GM19351 (cell line): ENCODE data around the gene HS3ST3B1.

Experiments
- ATAC-seq: cut with Tn5 transposase; IDR thresholded peaks from one replicate; pipeline ENCODE4 v1.9.1; 2021; ENCODE audit warnings: mild to moderate bottlenecking, moderate library complexity; ENCODE audit not compliant: unreplicated experiment

Gene HS3ST3B1

DNA sequence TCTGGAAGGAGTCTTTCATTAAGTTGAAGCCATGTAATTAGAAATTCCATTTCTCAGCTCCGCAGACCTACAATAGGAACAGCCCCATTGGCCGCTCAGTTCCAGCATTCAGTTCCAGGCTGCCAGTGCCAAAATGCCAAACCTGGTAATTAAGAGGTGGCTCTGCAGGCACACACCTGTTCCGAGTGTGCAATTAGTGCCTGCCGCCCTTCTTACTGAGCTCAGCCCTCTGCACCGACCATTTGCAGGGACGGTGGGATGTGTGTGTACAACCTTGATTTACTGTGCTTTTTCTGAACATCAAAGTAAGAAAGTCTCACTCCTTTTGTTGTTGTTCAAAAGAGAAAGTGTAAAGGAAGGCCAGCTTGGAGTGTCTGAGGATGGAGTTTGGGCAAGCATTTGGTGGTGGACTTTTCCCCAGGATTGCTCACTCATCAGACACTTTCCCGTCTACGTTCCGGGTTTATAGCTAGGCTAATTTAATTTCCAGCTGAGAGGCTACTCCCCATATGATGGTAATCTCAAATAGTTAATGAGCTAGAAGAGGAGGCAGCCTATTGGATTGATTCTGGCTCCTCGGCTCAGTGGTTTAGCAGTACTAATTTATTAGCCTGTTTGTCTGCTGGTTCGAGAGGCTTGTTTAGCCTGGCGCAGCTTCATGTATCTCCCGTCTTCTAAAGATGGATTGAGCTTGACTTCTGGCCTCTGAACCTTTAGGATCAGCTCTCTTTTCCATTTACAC lies 20.0 kb downstream of the HS3ST3B1 start:
- ATAC-seq: no peak

- no peak for ATAC-seq
Measured at GRCh38 chr17:14321476-14321949, 20.6 kb downstream of the HS3ST3B1 start.

DNA sequence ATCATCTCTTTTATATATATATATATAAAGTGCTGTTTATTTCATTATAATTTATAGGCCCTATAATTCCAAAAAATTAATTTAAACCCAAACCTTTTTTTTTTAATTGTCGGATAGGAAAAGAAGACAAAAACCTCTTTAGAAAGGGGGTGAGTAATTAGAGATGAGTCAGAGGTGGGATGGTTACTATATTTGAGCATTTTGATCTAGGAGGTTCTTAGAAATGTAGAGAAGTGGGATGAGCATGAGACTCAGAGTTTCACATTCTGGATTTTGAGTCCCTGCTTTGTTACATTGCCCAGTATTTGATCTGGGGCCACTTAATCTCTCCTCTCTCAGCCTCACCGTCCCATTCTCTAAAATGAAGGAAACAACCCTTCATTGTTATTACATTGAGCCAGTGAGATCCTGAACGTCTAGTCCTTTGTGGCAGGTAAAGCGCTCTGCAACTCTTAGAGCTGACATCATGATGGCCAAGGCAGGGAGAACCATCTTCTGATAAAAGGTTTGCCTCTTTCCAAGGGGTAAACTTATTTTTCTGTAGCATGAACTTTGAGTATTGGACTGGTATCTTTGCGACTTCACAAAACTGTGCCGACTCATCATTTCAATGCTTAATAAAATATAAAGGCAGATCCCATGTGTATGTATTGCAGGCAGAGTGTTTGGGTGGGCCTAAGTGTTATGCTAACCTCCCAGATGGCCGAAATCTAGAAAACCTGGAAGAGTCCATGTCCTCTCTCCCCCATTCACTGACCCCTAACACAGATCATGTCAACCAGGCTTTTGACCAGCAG lies 21.3 kb downstream of the HS3ST3B1 start:
- ATAC-seq: no peak

DNA sequence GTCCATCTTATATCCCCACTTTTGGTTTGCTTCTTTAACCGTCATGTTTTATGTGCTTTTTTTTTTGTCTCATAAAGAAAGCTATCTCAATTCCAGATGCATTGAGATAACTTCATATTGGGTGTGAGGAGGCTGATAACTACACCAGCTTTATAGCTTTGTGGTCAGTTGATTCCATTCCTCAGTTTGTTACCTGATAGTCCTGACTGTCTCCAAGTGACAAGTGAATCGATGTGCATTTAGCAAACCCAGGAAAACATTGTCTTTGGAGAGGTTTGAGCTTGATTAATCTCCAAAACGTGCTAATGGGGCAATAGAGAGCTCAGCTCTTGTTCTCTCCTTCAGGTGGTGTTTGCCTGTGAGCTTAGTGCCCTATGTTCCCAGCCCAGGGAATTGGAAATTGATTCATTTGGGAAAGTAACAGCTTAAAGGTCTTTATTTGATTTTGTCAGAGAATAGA lies 22.7 kb downstream of the HS3ST3B1 start:
- ATAC-seq: no peak

- no peak for ATAC-seq
Measured at GRCh38 chr17:14325618-14326167, 24.8 kb downstream of the HS3ST3B1 start.

GRCh38 chr17:14329900-14330491 lies 29.1 kb downstream of the HS3ST3B1 start:
- ATAC-seq: no peak

- ATAC-seq: no peak
Measured at GRCh38 chr17:14330492-14330962, 29.6 kb downstream of the HS3ST3B1 start.

- ATAC-seq: no peak
Measured at GRCh38 chr17:14331225-14331981, 30.5 kb downstream of the HS3ST3B1 start.

- ATAC-seq: no peak
Measured at GRCh38 chr17:14331982-14332298, 31.1 kb downstream of the HS3ST3B1 start.

- no peak for ATAC-seq
Measured at GRCh38 chr17:14332331-14332730, 31.4 kb downstream of the HS3ST3B1 start.

- ATAC-seq: no peak
Measured at GRCh38 chr17:14333506-14333905, 32.6 kb downstream of the HS3ST3B1 start.

GRCh38 chr17:14334276-14334840 lies 33.5 kb downstream of the HS3ST3B1 start:
- ATAC-seq: no peak

DNA sequence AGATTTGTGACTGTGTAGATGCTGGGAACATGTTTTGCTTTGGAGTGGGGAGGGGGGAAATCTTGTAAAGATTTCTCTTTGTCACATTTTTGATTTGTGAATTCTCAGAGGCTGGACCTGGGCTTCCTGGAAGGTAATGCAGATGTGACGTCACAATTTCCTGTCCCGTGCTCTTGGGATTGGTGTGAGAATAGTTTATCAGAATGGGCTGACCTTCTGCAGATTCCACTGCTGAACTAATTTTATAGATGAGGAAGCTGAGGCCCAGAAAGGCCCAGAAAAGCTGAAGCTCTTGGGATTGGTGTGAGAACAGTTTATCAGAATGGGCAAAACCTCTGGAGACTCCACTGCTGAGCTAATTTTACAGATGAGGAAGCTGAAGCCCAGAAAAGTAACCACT lies 34.0 kb downstream of the HS3ST3B1 start:
- ATAC-seq: no peak

GRCh38 chr17:14336418-14336817 lies 35.5 kb downstream of the HS3ST3B1 start:
- no peak for ATAC-seq

DNA sequence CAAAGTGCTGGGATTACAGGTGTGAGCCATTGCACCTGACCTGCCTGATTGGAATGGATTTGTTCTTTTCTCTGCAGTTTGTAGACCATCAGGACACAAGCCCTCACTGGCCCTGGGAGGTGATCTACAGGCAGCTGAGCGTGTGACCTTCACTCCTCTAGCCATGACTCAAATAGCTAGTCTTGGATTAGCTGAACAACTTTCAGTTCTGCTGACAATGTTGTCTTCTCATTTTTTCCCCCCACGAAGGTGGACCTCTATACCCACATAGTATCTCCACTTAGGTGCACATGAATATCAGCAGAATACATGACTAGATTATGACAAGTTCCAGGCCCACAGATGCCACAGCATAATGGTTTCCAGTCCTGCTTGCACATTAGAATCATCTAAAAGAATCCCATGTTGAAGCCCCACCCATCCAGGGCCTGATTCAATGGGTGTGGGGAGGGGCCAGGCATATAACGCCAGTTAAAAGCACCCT lies 36.8 kb downstream of the HS3ST3B1 start:
- ATAC-seq: peak; percentile 98

- ATAC-seq: no peak
Measured at GRCh38 chr17:14340857-14341754, 40.2 kb downstream of the HS3ST3B1 start.

DNA sequence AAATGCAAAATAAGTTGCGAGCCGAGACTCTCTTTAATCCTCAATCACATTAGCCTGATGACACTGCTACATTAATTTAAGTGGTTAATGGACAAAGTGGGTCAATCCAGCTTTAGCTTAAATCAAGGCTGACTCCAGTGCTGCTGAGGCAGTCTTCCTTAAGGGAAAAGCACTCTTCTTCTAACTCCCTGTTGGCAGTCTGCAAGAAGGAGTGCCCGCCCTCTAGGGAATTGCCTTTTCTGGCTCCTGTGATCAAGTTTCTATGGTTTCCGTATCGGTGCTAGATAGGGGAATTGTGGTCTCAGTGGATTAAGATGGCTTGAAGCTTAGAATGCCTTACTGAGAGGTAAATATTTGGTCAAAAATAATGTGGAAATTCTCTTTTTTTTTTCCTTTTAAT lies 41.0 kb downstream of the HS3ST3B1 start:
- no peak for ATAC-seq

DNA sequence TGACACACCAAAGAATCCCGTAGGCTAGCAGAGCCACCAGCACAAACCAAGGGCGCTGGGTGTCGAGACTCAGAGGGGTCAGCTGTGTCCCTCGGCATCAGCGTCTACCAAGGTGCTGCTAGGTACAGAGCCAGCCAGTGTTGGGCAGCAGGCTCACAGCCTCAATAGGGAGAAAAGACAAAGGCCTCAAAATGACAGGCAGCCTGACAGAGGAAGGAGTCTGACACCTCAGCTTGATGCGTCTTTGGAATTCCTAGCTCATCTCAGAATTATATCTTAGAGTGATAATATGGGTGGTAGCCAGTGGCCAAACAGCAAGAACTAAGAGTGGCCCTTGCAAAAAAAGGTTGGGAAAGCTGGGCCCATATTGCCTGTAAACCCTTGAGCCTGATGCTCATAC lies 45.9 kb downstream of the HS3ST3B1 start:
- ATAC-seq: peak; percentile 33

- ATAC-seq: peak; percentile 87
Measured at GRCh38 chr17:14351493-14351892, 50.6 kb downstream of the HS3ST3B1 start.
